ENCODE results near the gene DNAH3. TPM values are rescaled to one million over a fixed set of nuclear protein-coding genes. Genes with fewer than 3 reads are reported as not detected.

DNAH3 gene
- total RNA-seq, 1 experiment from 2014 or later: 0.15 TPM

GRCh38 chr16:20931066-20931600, 219.5 kb downstream of the DNAH3 start:
- TF ChIP-seq SIN3A (IDR thresholded peaks at IDR 0.05; ENCODE audit: low read depth): no peak
- TF ChIP-seq YY1 (IDR thresholded peaks at IDR 0.05; ENCODE audit: extremely low read depth, insufficient replicate concordance, low read depth, low read length): no peak
- TF ChIP-seq MAX (IDR thresholded peaks at IDR 0.05): no peak
- TF ChIP-seq, protein P1, sequence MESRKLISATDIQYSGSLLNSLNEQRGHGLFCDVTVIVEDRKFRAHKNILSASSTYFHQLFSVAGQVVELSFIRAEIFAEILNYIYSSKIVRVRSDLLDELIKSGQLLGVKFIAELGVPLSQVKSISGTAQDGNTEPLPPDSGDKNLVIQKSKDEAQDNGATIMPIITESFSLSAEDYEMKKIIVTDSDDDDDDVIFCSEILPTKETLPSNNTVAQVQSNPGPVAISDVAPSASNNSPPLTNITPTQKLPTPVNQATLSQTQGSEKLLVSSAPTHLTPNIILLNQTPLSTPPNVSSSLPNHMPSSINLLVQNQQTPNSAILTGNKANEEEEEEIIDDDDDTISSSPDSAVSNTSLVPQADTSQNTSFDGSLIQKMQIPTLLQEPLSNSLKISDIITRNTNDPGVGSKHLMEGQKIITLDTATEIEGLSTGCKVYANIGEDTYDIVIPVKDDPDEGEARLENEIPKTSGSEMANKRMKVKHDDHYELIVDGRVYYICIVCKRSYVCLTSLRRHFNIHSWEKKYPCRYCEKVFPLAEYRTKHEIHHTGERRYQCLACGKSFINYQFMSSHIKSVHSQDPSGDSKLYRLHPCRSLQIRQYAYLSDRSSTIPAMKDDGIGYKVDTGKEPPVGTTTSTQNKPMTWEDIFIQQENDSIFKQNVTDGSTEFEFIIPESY (IDR thresholded peaks at IDR 0.05; ENCODE audit: extremely low read depth, insufficient replicate concordance, low read length): no peak
- no peak for TF ChIP-seq ELF1 (IDR thresholded peaks at IDR 0.05; ENCODE audit: borderline replicate concordance, low read depth)
- TF ChIP-seq ZNF274 (IDR thresholded peaks at IDR 0.05; ENCODE audit: low read depth, low read length): no peak
- no peak for TF ChIP-seq CBX3 (IDR thresholded peaks at IDR 0.05; ENCODE audit: low read depth)
- no peak for TF ChIP-seq SRF (IDR thresholded peaks at IDR 0.05; ENCODE audit: low read depth)
- no peak for TF ChIP-seq TCF7L2 (IDR thresholded peaks at IDR 0.05; ENCODE audit: borderline replicate concordance, extremely low read depth, insufficient read depth, insufficient read length)
- Histone ChIP-seq H4K20me1 (ENCODE audit: insufficient read depth) (no peaks in the 10 kb centered on the region), H3K27me3 (ENCODE audit: insufficient read depth, low read length) (no peaks in the 10 kb centered on the region), H3K9me3 (ENCODE audit: control insufficient read depth in 1 of 2, insufficient read depth in 1 of 2, low read depth in 1 of 2, low read length in 2 of 2) (no peaks in the 10 kb centered on the region), H3K4me1 (ENCODE audit: control insufficient read depth in 1 of 2, insufficient read depth in 2 of 2, low read length in 2 of 2) (peaks cover 0 to 4% of the 10 kb centered on the region in 2 experiments; a peak in 1 of 4 replicates), H3K79me2 (ENCODE audit: insufficient read depth, low read length) (no peaks in the 10 kb centered on the region), H3K4me2 (ENCODE audit: low read length) (no peak overlapping the region), H3K9me2 (ENCODE audit: insufficient read depth) (no peaks in the 10 kb centered on the region), H3K4me3 (replicated peaks in 1 of 2; ENCODE audit: low read depth in 1 of 2, low read length in 2 of 2) (no peak overlapping the region), H3K36me3 (ENCODE audit: control insufficient read depth in 1 of 2, insufficient read depth in 2 of 2, low read length in 2 of 2) (no peaks in the 10 kb centered on the region), H2AFZ (ENCODE audit: low read depth, low read length, poor library complexity, severe bottlenecking) (no peak overlapping the region), H3K9ac (ENCODE audit: low read length) (no peak overlapping the region), H3K27ac (ENCODE audit: low read depth, low read length) (no peak overlapping the region)
- intact Hi-C loops (cut with micrococcal nuclease): no loop called here
- ATAC-seq (no peak), DNase-seq (ENCODE audit: low read depth, low spot score) (no peak)
- RAD21 ChIA-PET (ENCODE audit: low non-redundant PET in 1 of 2, low total read pairs in 2 of 2, uncharacterized antibody in 2 of 2, unreplicated experiment in 2 of 2): no interaction called here
- no TSS peak for BruUV-seq (replicated peaks)
- POLR2A ChIA-PET: no interaction called here
- CTCF ChIA-PET: no interaction called here
